Endothelial cell of umbilical vein (primary cell): Measurements from ENCODE around the gene INTS12. TPM values are rescaled to one million over a fixed set of nuclear protein-coding genes. Genes with fewer than 3 reads are reported as not detected.
A peak's percentile ranks its signal among the peaks of the same experiment; 100 is the strongest.

ENCODE experiments used
- BruUV-seq: library from RNA; stranded (reverse); fragments of 400-500 nt; replicated peaks from 2 replicates; lab custom pipeline; 2021; lab: Mats Ljungman, UMichigan
- CTCF ChIA-PET: fragments of 300-600, 350-600 bp; sonication (Branson Sonifier 250); formaldehyde crosslinking; loops from one replicate; lab custom pipeline; 2021; ENCODE audit warnings: antibody characterized with exemption, inconsistent platforms; lab: Charles Lee
- POLR2A ChIA-PET: fragments of 300-600, 350-600 bp; sonication (Branson Sonifier 250); formaldehyde crosslinking; loops from one replicate; lab custom pipeline; 2021; ENCODE audit warnings: antibody characterized with exemption, inconsistent platforms; lab: Charles Lee
- DNase-seq: peaks from one replicate; pipeline ENCODE4 v3.0.0-alpha.2; 2011; ENCODE audit warnings: low read depth, low spot score
- FAIRE-seq: peaks from 2 replicates; lab custom pipeline; 2011; peaks lifted over from hg19 to GRCh38; lab: Jason Lieb, UNC
- H2AFZ ChIP-seq: 2 replicates; pipeline ENCODE4 v1.6.0; 2012; ENCODE audit warnings: low read depth, low read length, control low read depth, inconsistent platforms
- H3K27ac ChIP-seq: 2 replicates; pipeline ENCODE4 v1.5.1; 2011; ENCODE audit warnings: low read depth, mild to moderate bottlenecking, control low read depth, low read length, moderate library complexity; ENCODE audit not compliant: insufficient read depth
- H3K27me3 ChIP-seq, 2 experiments: 2 replicates each; pipeline versions ENCODE4 v1.6.0 to v1.6.1; 2011; ENCODE audit warnings: low read length in 2 of 2, mixed read lengths in 1 of 2; ENCODE audit not compliant: control insufficient read depth in 2 of 2, insufficient read depth in 2 of 2
- H3K36me3 ChIP-seq, 2 experiments: 2 replicates in 1 of 2; 3 replicates in 1 of 2; pipeline ENCODE4 v1.5.1; 2011; ENCODE audit warnings: low read length in 2 of 2, mild to moderate bottlenecking in 1 of 2, moderate library complexity in 1 of 2; ENCODE audit not compliant: control insufficient read depth in 2 of 2, insufficient read depth in 2 of 2; ENCODE audit errors: extremely low read depth in 1 of 2
- H3K4me1 ChIP-seq: 3 replicates; pipeline ENCODE4 v1.5.1; 2011; ENCODE audit warnings: mild to moderate bottlenecking, low read length; ENCODE audit not compliant: control insufficient read depth, insufficient read depth; ENCODE audit errors: extremely low read depth
- H3K4me2 ChIP-seq: 2 replicates; pipeline ENCODE4 v1.6.1; 2011; ENCODE audit warnings: low read length, control low read depth, mixed read lengths; ENCODE audit not compliant: insufficient read depth
- H3K4me3 ChIP-seq, 3 experiments: fragments of 200-600 bp in 1 of 3; sonication (generic), shearing (Covaris generic) in 1 of 3; replicated peaks in 1 of 3; 2 replicates each; pipeline ENCODE4 v1.5.1; 2011 to 2016; ENCODE audit warnings: control low read depth in 3 of 3, low read length in 3 of 3, mild to moderate bottlenecking in 2 of 3, inconsistent platforms in 1 of 3, low read depth in 1 of 3, moderate library complexity in 1 of 3; ENCODE audit not compliant: insufficient read depth in 1 of 3
- H3K79me2 ChIP-seq: 2 replicates; pipeline ENCODE4 v1.6.0; 2012; ENCODE audit warnings: low read length, inconsistent platforms; ENCODE audit not compliant: control insufficient read depth, insufficient read depth
- H3K9ac ChIP-seq: replicated peaks from 2 replicates; pipeline ENCODE3; 2011; ENCODE audit warnings: low read length, control low read depth; ENCODE audit not compliant: insufficient read depth; ENCODE audit errors: extremely low read depth
- H3K9me1 ChIP-seq: replicated peaks from 3 replicates; pipeline ENCODE4 v1.6.0; 2011; ENCODE audit warnings: mild to moderate bottlenecking, low read length; ENCODE audit not compliant: control insufficient read depth, insufficient read depth; ENCODE audit errors: extremely low read depth
- H3K9me3 ChIP-seq: replicated peaks from 2 replicates; pipeline ENCODE4 v1.5.1; 2012; ENCODE audit warnings: low read length, inconsistent platforms; ENCODE audit not compliant: control insufficient read depth, insufficient read depth
- H4K20me1 ChIP-seq: replicated peaks from 2 replicates; pipeline ENCODE3; 2011; ENCODE audit warnings: mild to moderate bottlenecking, low read length; ENCODE audit not compliant: control insufficient read depth, insufficient read depth; ENCODE audit errors: extremely low read depth
- EZH2 ChIP-seq: IDR thresholded peaks from 2 replicates; pipeline ENCODE4 v1.6.1; 2012; ENCODE audit warnings: borderline replicate concordance, low read depth, mild to moderate bottlenecking, moderate library complexity, low read length, inconsistent platforms; ENCODE audit not compliant: severe bottlenecking
- FOS ChIP-seq: IDR thresholded peaks from 2 replicates; pipeline ENCODE4 v1.6.1; 2011; ENCODE audit warnings: mild to moderate bottlenecking, low read length, moderate library complexity, borderline replicate concordance; ENCODE audit not compliant: insufficient read depth
- GATA2 ChIP-seq: IDR thresholded peaks from 2 replicates; pipeline ENCODE4 v1.7.0; 2011; ENCODE audit warnings: low read depth, mild to moderate bottlenecking, moderate library complexity, mixed read lengths, low read length; ENCODE audit not compliant: insufficient read length, insufficient read depth
- JUN ChIP-seq: IDR thresholded peaks from 2 replicates; pipeline ENCODE4 v1.6.1; 2011; ENCODE audit warnings: borderline replicate concordance, low read depth; ENCODE audit not compliant: insufficient read length, insufficient read depth
- MAX ChIP-seq: IDR thresholded peaks from 2 replicates; pipeline ENCODE4 v1.6.1; 2011; ENCODE audit not compliant: insufficient read depth, insufficient read length
- MYC ChIP-seq: IDR thresholded peaks from one replicate; pipeline ENCODE4 v1.6.1; 2011; ENCODE audit warnings: mild to moderate bottlenecking, low read depth, low read length
- POLR2A ChIP-seq: IDR thresholded peaks from 2 replicates; pipeline ENCODE4 v1.6.1; 2012; ENCODE audit warnings: low read depth, mild to moderate bottlenecking, control low read depth, low read length
- POLR2AphosphoS5 ChIP-seq: IDR thresholded peaks from 2 replicates; pipeline ENCODE4 v1.6.1; 2012; ENCODE audit warnings: low read depth, mild to moderate bottlenecking, control low read depth, low read length, moderate library complexity; ENCODE audit not compliant: insufficient read depth
- dilution Hi-C: fragments of 300-500 bp; cut with MboI; formaldehyde crosslinking; loops from one replicate; pipeline ENCODE4 v1.15.0; 2019; ENCODE audit warnings: low sequenced_read_pairs; ENCODE audit not compliant: extremely low pct_ligation_motif_present
- intact Hi-C: fragments of 100-400 bp; cut with micrococcal nuclease; formaldehyde crosslinking; loops from one replicate; pipeline ENCODE4 v1.10.0; 2022
- polyA plus RNA-seq, 4 experiments: library from polyadenylated mRNA; depleted of rRNA in 3 of 4; stranded (reverse) in 3 of 4; unstranded in 1 of 4; fragments of >200 nt; gene quantifications; 2 replicates each; pipeline versions ENCODE4 v1.2.1 to v1.2.3, GENCODE V29; 2011 to 2012; ENCODE audit warnings: missing spikeins in 1 of 4
- total RNA-seq: library from RNA; stranded (reverse); gene quantifications from 2 replicates; pipeline ENCODE4 v1.2.3, GENCODE V29; 2021
- TF ChIP-seq, protein P1 (sequence below), 2 donors: IDR thresholded peaks; 1 replicate in 1 of 2; 2 replicates in 1 of 2; pipeline ENCODE4 v1.5.1; 2011; ENCODE audit warnings: low read length in 2 of 2, mild to moderate bottlenecking in 2 of 2, moderate library complexity in 2 of 2, control low read depth in 1 of 2, inconsistent platforms in 1 of 2, low read depth in 1 of 2; ENCODE audit not compliant: insufficient read depth in 1 of 2; ENCODE audit errors: extremely low read depth in 1 of 2

INTS12 gene
- total and polyA plus RNA-seq, 2 donors (not counting 3 experiments of a cell fraction or from before 2014, with no cell fraction given), result 19.7 to 20.9 TPM

- TF ChIP-seq FOS, result no peak
- no peak for TF ChIP-seq EZH2
- no peak for TF ChIP-seq JUN
- no peak for TF ChIP-seq GATA2
- no peak for TF ChIP-seq MYC
- TF ChIP-seq POLR2A, result no peak
- TF ChIP-seq MAX, result no peak
Measured at GRCh38 chr4:105686571-105686970, 21.9 kb downstream of the INTS12 start.

DNA sequence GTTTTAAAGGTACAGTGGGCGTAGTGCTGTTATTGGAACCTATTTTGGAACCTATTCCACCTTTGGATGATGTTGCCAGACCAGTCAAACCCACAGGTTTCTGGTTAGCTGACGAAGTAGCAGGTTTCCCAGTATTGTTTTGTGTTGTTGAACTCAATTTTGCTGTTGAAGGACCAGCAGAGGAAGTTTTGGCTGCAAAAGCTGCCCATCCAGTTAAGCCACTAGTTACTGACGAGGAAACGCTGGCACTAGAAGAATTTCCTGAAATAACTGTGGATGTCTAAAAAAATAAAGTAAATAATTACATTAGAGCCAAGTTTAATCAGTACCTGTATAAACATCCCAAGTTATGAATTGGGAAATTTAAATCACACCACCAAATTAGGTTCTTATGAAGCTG lies 25.5 kb downstream of the INTS12 start:
- CTCF ChIA-PET, result interaction anchor here (0.8 kb wide), 1 partner anchor 13 kb away, joined by 3 read pairs; no protein-coding TSS in a partner anchor
- Histone ChIP-seq H3K4me1 (peaks cover 3% of the 10 kb centered on the region), H3K9ac (no peak overlapping the region), H2AFZ (no peak overlapping the region), H3K27ac (no peak overlapping the region), H4K20me1 (no peaks in the 10 kb centered on the region), H3K9me3 (no peaks in the 10 kb centered on the region), H3K79me2 (no peaks in the 10 kb centered on the region), H3K4me2 (no peak overlapping the region), H3K27me3 (no peaks in the 10 kb centered on the region), H3K9me1 (no peaks in the 10 kb centered on the region), H3K4me3 (no peak overlapping the region), H3K36me3 (peaks cover 2 to 6% of the 10 kb centered on the region in 2 experiments)
- no TSS peak for BruUV-seq
- FAIRE-seq (no peak), DNase-seq (peak; percentile 61)
- POLR2A ChIA-PET, result no interaction called here
- TF ChIP-seq POLR2AphosphoS5, result no peak
- TF ChIP-seq POLR2A, result no peak
- no peak for TF ChIP-seq MYC
- no peak for TF ChIP-seq FOS
- TF ChIP-seq, protein P1, sequence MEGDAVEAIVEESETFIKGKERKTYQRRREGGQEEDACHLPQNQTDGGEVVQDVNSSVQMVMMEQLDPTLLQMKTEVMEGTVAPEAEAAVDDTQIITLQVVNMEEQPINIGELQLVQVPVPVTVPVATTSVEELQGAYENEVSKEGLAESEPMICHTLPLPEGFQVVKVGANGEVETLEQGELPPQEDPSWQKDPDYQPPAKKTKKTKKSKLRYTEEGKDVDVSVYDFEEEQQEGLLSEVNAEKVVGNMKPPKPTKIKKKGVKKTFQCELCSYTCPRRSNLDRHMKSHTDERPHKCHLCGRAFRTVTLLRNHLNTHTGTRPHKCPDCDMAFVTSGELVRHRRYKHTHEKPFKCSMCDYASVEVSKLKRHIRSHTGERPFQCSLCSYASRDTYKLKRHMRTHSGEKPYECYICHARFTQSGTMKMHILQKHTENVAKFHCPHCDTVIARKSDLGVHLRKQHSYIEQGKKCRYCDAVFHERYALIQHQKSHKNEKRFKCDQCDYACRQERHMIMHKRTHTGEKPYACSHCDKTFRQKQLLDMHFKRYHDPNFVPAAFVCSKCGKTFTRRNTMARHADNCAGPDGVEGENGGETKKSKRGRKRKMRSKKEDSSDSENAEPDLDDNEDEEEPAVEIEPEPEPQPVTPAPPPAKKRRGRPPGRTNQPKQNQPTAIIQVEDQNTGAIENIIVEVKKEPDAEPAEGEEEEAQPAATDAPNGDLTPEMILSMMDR (IDR thresholded peaks at IDR 0.05; ENCODE audit: extremely low read depth in 1 of 2, insufficient read depth in 1 of 2, low read depth in 1 of 2, low read length in 2 of 2), result no peak
- intact Hi-C loops, result no loop called here
- dilution Hi-C loops, result no loop called here

More at GRCh38 chr4:105686571-105686970, 21.9 kb downstream of the INTS12 start:
- ChIA-PET POLR2A (no interaction called here), CTCF (no interaction called here)
- intact Hi-C loops, result no loop called here
- Histone ChIP-seq H3K27me3 (no peaks in the 10 kb centered on the region), H3K79me2 (no peaks in the 10 kb centered on the region), H3K4me2 (no peak overlapping the region), H4K20me1 (no peaks in the 10 kb centered on the region), H3K4me3 (no peak overlapping the region), H3K4me1 (no peaks in the 10 kb centered on the region), H3K9ac (no peak overlapping the region), H3K9me3 (no peaks in the 10 kb centered on the region), H2AFZ (no peak overlapping the region), H3K9me1 (no peaks in the 10 kb centered on the region), H3K27ac (no peak overlapping the region), H3K36me3 (peaks cover 4 to 8% of the 10 kb centered on the region in 2 experiments)
- DNase-seq (no peak), FAIRE-seq (no peak)
- no TSS peak for BruUV-seq
- dilution Hi-C loops, result no loop called here
